Measurements from ENCODE around the gene TAF11L3.
"Not testable (repeated sequence)": the region's sequence is repeated elsewhere in the genome, so short reads cannot be mapped to it uniquely, and the experiment has no call there.

Gene TAF11L3

DNA sequence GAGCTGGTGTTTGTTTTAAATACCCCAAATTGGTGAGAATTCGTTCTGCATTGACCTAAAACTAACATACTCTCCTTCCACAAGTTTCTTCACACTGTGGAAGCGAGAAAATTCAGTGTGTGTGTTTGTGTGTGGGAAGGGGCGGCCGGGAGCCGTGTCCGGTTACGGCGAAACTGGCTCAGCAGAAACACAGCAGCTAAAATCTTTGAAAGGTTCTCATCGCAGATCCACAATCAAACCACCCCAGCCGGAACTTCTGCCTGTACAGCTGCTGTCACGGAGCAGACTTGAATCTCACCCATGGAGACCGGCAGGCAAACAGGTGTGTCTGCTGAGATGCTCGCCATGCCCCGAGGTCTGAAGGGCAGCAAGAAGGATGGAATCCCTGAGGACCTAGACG, at the start of gene TAF11L3:
Gene TAF11L3, plus strand, starts transcription at position 301 of the 400 bp plus-strand sequence.
- DNase-seq, result not testable (repeated sequence)

GRCh38 chr5:17470064-17470463, 48.1 kb upstream of the TAF11L3 start:
- no peak for DNase-seq

- DNase-seq, result not testable (repeated sequence)
These were observed 43.1 kb upstream of the TAF11L3 start for GRCh38 chr5:17475064-17475463.

GRCh38 chr5:17477043-17477442, 41.1 kb upstream of the TAF11L3 start:
- DNase-seq, result no peak

DNA sequence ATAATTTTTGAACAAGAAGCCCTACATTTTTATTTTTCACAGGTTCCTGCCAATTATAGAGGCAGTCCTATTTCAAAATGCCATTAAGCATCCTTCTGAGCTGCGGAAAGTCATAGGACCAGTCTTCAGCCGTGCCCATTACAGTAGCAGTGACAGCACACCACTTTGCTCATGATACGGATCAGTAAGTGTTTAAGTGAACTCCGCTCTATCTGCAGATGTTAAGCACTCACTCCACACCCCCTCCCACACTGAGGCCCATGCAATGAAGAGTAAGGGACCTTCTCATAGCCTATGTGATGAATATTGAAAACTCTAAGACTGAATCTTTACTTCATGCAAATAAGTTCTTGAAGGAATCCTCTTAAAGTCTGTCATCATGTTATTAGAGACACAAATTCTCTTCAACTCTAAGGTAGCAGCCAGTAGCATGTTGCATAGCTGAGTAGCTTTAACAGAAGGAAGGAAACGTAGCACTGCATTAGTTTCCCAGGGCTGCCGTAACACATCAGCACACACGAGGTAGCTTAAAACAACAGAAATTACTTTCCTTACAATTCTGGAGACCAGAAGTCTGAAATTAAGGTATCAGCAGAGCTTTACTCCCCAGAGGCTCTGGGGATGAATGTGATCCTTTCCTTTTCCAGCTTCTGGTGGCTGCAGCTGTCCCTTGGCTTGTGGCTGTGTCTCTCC, 40.4 kb upstream of the TAF11L3 start:
- DNase-seq, result no peak

DNA sequence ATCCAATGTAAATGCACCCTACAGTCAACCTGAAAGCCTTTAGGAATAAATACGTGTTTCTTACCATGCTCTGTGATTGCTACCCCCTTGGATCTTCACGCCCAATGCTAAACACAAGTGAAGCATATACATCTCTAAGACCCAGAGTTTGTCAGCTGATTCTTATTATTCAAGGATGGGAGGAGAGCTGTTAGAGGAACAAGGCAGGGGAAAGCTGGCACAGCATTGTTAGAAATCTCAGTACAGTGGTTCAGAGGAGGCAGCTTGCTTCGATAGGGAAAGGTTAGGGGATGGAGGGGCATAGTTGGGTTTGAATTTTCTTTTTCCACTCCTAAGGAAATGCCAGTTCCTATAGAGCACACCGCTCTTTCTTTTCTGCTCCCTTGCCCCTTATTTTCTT, 36.8 kb upstream of the TAF11L3 start:
- DNase-seq, result no peak

DNA sequence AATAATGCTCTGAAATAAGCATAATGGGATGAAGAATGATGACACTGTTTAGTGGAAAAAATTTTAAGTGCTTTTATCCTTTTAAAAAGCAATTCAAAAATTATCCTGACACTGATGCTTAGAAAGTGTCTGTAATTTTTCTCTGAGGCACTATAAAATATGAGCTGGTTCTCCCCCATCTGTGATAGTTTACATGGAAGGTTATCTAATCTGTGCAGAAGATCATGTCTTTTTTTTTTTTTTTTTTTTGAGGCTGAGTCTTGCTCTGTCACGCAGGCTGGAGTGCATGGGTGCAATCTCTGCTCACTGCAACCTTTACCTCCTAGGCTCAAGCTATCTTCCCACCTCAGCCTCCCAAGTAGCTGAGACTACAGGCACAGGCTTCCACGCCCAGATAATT, 35.4 kb upstream of the TAF11L3 start:
- no peak for DNase-seq

DNA sequence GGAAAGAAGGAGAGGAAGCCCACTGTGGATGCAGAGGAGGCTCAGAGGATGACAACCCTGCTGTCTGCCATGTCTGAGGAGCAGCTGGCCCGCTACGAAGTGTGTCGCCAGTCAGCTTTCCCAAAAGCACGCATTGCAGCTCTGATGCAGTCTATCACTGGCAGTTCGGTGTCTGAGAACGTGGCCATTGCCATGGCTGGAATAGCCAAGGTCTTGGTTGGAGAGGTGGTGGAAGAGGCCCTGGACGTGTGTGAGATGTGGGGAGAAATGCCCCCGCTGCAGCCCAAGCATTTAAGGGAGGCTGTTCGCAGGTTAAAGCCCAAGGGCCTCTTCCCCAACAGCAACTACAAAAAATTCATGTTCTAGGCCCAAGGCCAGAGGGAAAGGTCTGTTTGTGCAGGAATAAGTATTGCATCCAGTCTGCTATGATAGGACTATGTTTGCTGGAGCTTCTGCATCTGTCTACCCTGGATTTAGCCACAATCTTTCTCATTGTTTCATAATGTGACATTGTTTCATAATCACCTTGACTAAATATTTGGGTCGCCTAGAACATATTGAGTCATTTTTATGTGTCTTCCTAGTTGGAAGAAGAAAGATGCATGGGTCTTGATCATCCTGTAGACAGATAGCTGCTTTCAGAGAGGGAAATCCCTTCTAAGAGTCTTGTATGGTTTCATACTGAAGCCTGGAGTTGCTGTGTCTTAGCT, 31.5 kb upstream of the TAF11L3 start:
- DNase-seq, result not testable (repeated sequence)

DNA sequence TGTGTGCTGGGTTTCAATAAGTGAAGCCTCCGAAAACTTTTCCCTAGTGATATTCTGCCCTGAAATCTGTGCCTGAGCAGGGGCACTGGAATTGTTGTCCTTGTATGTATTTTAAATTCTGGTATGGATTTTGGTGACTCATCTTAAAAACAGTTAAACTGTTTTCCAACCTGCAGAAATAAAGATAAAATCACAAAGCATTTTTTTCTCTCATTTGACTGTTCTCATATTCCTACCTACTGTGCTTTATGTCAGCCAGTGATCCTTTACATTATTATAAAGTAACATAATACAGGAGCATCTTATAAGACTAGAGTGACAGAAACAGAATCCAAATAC, 31.0 kb upstream of the TAF11L3 start:
- DNase-seq, result no peak

- not testable (repeated sequence) for DNase-seq
These were observed 26.9 kb upstream of the TAF11L3 start for GRCh38 chr5:17491257-17491656.

DNA sequence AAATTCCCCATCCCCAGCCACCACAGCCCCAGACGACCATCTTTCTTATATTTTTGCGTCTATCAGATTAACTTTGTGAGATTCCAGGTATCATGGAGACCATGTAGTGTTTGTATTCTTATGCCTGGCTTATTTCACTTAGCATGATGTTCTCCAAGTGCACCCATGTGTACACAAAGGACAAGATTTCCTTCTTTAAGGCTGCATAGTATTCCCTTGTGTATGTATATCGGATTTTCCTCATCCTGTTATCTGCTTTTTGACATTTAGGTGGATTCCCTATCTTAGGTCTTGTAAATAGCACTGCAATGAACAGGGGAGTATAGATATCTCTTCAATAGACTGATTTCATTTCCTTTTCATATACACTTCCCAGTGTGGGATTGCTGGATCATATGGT, 25.4 kb upstream of the TAF11L3 start:
- DNase-seq, result no peak

DNA sequence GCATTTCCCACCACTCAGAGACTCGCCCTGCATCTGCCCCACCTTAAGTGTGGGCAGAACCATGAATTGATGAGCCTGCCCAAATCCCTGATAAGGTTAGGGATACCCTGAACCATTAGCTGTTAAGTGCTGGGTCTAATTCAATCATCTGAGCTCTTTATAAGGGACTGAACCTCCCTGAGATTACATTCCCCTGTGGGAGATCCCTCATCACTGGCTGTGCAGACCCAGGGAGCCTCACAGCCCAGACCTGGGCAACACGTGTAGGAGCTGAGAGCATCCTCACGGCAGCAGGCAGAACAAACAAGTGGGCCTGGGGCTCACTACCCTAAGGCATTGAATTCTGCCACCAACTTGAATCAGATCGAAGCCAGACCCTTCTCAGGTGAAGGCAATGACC, 20.7 kb upstream of the TAF11L3 start:
- no peak for DNase-seq

DNA sequence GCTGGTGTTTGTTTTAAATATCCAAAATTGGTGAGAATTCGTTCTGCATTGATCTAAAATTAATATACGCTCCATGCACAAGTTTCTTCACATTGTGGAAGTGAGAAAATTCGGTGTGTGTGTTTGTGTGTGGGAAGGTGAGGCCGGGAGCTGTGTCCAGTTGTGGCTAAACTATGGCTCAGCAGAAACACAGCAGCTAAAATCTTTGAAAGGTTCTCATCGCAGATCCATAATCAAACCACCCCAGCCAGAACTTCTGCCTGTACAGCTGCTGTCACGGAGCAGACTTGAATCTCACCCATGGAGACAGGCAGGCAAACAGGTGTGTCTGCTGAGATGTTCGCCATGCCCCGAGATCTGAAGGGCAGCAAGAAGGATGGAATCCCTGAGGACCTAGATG, 20.2 kb upstream of the TAF11L3 start, which contains the start of gene TAF11L2:
Gene TAF11L2, plus strand, starts transcription at position 301 of the 400 bp plus-strand sequence.
- not testable (repeated sequence) for DNase-seq

DNA sequence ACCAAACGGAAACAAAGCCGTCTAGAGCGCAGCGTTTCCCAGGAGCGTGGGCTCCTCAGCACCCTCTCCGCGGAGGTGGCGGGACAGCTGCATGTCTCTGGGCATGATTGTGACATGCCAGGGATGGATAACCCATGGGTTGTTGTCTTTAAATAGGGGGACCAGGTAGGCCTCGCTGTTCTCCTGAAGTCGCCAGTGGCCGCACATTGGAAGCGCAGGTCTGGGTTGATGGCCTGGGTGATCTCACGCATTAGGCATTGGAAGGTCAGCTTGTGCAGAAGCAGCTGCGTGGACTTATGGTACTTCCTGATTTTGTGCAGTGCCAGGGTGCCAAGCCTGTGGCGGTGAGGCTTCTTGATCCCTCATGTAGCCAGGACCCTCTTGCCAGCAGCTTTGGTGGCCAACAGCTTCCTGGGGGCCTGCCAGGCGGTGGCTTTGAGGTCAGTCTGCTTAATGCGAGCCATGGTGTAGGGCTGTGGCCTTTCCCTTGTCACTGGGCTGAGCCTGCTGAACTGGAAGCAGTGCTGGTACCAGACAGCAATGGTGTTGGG, 6.3 kb upstream of the TAF11L3 start:
- DNase-seq, result no peak

DNA sequence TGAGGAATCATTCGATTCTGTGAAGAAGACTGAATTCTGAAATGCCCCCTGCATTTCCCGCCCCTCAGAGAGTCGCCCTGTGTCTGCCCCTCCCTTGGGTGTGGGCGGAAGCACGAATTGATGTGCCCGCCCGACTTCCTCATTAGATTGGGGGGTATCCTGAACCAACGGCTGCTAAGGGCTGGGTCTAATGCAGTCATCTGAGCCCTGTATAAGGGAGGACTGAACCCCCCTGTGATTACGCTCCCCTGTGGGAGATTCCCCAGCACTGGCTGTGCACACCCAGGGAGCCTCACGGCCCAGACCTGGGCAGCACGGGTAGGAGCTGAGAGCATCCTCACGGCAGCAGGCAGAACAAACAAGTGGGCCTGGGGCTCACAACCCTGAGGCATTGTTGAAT, 641 bp upstream of the TAF11L3 start:
- DNase-seq, result not testable (repeated sequence)

GRCh38 chr5:17519508-17519907, 1.3 kb downstream of the TAF11L3 start:
- DNase-seq, result not testable (repeated sequence)

- DNase-seq, result not testable (repeated sequence)
These were observed 3.3 kb downstream of the TAF11L3 start, which contains the start of gene TAF11L4 for GRCh38 chr5:17521501-17521900. TAF11L4 (plus strand) TSS chr5:17521801.

DNA sequence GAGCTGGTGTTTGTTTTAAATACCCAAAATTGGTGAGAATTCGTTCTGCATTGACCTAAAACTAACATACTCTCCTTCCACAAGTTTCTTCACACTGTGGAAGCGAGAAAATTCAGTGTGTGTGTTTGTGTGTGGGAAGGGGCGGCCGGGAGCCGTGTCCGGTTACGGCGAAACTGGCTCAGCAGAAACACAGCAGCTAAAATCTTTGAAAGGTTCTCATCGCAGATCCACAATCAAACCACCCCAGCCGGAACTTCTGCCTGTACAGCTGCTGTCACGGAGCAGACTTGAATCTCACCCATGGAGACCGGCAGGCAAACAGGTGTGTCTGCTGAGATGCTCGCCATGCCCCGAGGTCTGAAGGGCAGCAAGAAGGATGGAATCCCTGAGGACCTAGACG, 6.8 kb downstream of the TAF11L3 start, which contains the start of gene TAF11L5:
Gene TAF11L5, plus strand, starts transcription at position 301 of the 400 bp plus-strand sequence.
- DNase-seq, result not testable (repeated sequence)

GRCh38 chr5:17526504-17526903, 8.3 kb downstream of the TAF11L3 start:
- not testable (repeated sequence) for DNase-seq

DNA sequence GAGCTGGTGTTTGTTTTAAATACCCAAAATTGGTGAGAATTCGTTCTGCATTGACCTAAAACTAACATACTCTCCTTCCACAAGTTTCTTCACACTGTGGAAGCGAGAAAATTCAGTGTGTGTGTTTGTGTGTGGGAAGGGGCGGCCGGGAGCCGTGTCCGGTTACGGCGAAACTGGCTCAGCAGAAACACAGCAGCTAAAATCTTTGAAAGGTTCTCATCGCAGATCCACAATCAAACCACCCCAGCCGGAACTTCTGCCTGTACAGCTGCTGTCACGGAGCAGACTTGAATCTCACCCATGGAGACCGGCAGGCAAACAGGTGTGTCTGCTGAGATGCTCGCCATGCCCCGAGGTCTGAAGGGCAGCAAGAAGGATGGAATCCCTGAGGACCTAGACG, 10.2 kb downstream of the TAF11L3 start, which contains the start of gene TAF11L6:
Gene TAF11L6, plus strand, starts transcription at position 301 of the 400 bp plus-strand sequence.
- not testable (repeated sequence) for DNase-seq
